ENCODE measurements around the gene ADAMTS10. TPM values are rescaled to one million over a fixed set of nuclear protein-coding genes. Genes with fewer than 3 reads are reported as not detected.

ADAMTS10 gene
- polyA plus RNA-seq (2013, experiment 1 of 2): 14.0 TPM
- 10.8 TPM for polyA plus RNA-seq (2013, experiment 2 of 2)

DNA sequence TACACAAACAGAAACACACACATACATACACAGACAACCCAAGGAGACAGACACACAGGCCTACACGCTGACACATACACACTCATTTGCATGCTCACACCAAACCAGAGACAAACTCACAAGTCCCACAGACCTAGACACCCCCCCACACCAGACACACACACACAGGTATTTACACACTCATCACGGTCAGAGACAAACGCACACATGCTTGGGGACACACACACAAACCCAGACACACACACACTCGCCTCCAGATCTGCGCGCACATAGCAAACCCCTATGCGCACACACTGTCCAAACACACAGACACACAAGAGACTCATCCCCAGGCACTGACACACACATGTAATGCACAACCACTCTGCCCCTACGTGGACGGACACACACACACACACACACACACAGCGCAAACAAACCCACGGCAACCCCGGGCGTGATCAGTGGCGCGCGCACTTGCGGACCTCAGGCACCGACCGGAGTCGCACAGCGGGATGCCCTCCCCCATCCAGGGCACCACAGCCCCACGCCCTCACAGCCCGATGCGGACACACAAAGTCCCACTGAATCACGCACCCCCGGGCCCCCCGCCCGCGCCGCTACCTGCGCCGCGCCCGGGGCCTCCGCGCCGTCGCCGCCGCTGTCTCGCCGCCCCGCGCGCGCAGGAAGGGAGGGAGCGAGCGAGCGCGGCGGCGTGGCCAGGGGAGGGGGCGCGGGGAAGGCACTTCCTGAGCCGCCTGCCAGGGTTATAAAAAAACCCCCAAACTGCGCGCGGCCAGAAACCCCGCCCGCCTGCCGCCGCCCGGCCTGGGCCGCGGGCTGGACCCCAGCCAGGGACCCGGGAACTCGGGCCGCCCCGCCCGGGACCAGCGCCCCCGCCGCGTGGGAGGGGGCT lies at the start of gene ADAMTS10:
TSS of gene ADAMTS10 (minus strand) at position 675 of the 895 bp plus-strand sequence. CDS start 5,005 bp downstream, outside the sequence.
- Histone ChIP-seq H3K27ac (ENCODE audit: low read depth, low read length) (peak within 1 kb of the TSS; percentile 91), H3K4me3 (ENCODE audit: low read length) (peak within 1 kb of the TSS; percentile 63), H3K27me3 (ENCODE audit: insufficient read depth, low read length) (no peaks in the 10 kb centered on the region), H3K36me3 (ENCODE audit: insufficient read depth, low read length) (no peaks in the 10 kb centered on the region), H3K9ac (ENCODE audit: low read depth, low read length) (peak within 1 kb of the TSS; percentile 83), H3K4me1 (ENCODE audit: insufficient read depth, low read length) (peaks cover 20% of the 10 kb centered on the region), H3K9me3 (ENCODE audit: insufficient read depth, low read depth, low read length) (no peaks in the 10 kb centered on the region)
- under 1% methylated on average over 74 of the region's 74 CpGs for WGBS

GRCh38 chr19:8659905-8660304 lies 49.4 kb upstream of the ADAMTS10 start:
- 83% methylated on average over 7 of the region's 7 CpGs for WGBS
- Histone ChIP-seq H3K4me3 (ENCODE audit: low read length) (no peak overlapping the region), H3K27me3 (ENCODE audit: insufficient read depth, low read length) (no peaks in the 10 kb centered on the region), H3K27ac (ENCODE audit: low read depth, low read length) (no peak overlapping the region), H3K9ac (ENCODE audit: low read depth, low read length) (no peak overlapping the region), H3K9me3 (ENCODE audit: insufficient read depth, low read depth, low read length) (peaks cover under 1% of the 10 kb centered on the region; the same call in 1 of the 2 replicates), H3K4me1 (ENCODE audit: insufficient read depth, low read length) (no peaks in the 10 kb centered on the region), H3K36me3 (ENCODE audit: insufficient read depth, low read length) (no peaks in the 10 kb centered on the region)

- no peak overlapping the region for H3K4me3 ChIP-seq (ENCODE audit: low read length)
- H3K9me3 ChIP-seq (ENCODE audit: insufficient read depth, low read depth, low read length): no peaks in the 10 kb centered on the region
- no peaks in the 10 kb centered on the region for H3K4me1 ChIP-seq (ENCODE audit: insufficient read depth, low read length)
- H3K9ac ChIP-seq (ENCODE audit: low read depth, low read length): no peak overlapping the region
- no peak overlapping the region for H3K27ac ChIP-seq (ENCODE audit: low read depth, low read length)
- 80% methylated on average over 5 of the region's 5 CpGs for WGBS
- no peaks in the 10 kb centered on the region for H3K27me3 ChIP-seq (ENCODE audit: insufficient read depth, low read length)
- H3K36me3 ChIP-seq (ENCODE audit: insufficient read depth, low read length): no peaks in the 10 kb centered on the region
Measured at GRCh38 chr19:8657869-8658268, 47.4 kb upstream of the ADAMTS10 start.

DNA sequence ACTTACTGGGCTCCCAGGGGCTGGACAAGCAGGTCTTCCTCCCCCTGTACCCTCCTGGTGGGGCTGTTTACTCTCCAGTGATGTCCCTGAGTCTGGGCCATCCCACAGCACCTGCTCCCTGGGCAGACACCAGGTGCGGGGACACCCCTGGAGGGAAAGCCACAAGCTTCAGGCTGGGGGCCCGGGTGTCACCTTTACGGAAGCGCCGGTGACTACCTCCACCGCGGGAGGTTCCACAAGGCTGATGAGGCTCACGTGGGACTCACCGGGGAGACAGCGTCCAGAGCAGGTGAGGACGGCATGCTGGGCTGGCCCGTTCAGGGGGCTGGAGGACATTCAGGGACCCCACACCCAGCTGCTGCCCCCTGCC lies 44.8 kb upstream of the ADAMTS10 start:
- no peaks in the 10 kb centered on the region for H3K36me3 ChIP-seq (ENCODE audit: insufficient read depth, low read length)
- no peaks in the 10 kb centered on the region for H3K27me3 ChIP-seq (ENCODE audit: insufficient read depth, low read length)
- H3K27ac ChIP-seq (ENCODE audit: low read depth, low read length): no peak overlapping the region
- H3K9me3 ChIP-seq (ENCODE audit: insufficient read depth, low read depth, low read length): no peaks in the 10 kb centered on the region
- H3K4me1 ChIP-seq (ENCODE audit: insufficient read depth, low read length): no peaks in the 10 kb centered on the region
- H3K4me3 ChIP-seq (ENCODE audit: low read length): no peak overlapping the region
- no peak overlapping the region for H3K9ac ChIP-seq (ENCODE audit: low read depth, low read length)
- WGBS: 80% methylated on average over 12 of the region's 12 CpGs

GRCh38 chr19:8654591-8655339 lies 44.2 kb upstream of the ADAMTS10 start:
- Histone ChIP-seq H3K9ac (ENCODE audit: low read depth, low read length) (no peak overlapping the region), H3K36me3 (ENCODE audit: insufficient read depth, low read length) (no peaks in the 10 kb centered on the region), H3K27ac (ENCODE audit: low read depth, low read length) (no peak overlapping the region), H3K9me3 (ENCODE audit: insufficient read depth, low read depth, low read length) (no peaks in the 10 kb centered on the region), H3K27me3 (ENCODE audit: insufficient read depth, low read length) (no peaks in the 10 kb centered on the region), H3K4me3 (ENCODE audit: low read length) (peak overlapping the region; percentile 15; the same call in 1 of the 2 replicates), H3K4me1 (ENCODE audit: insufficient read depth, low read length) (no peaks in the 10 kb centered on the region)
- 10% methylated on average over 14 of the region's 15 CpGs for WGBS

- no peaks in the 10 kb centered on the region for H3K36me3 ChIP-seq (ENCODE audit: insufficient read depth, low read length)
- WGBS: 94% methylated on average over 5 of the region's 6 CpGs
- H3K4me3 ChIP-seq (ENCODE audit: low read length): no peak overlapping the region
- H3K9ac ChIP-seq (ENCODE audit: low read depth, low read length): no peak overlapping the region
- H3K27ac ChIP-seq (ENCODE audit: low read depth, low read length): no peak overlapping the region
- no peaks in the 10 kb centered on the region for H3K9me3 ChIP-seq (ENCODE audit: insufficient read depth, low read depth, low read length)
- no peaks in the 10 kb centered on the region for H3K27me3 ChIP-seq (ENCODE audit: insufficient read depth, low read length)
- no peaks in the 10 kb centered on the region for H3K4me1 ChIP-seq (ENCODE audit: insufficient read depth, low read length)
Measured at GRCh38 chr19:8648240-8648639, 37.7 kb upstream of the ADAMTS10 start.

DNA sequence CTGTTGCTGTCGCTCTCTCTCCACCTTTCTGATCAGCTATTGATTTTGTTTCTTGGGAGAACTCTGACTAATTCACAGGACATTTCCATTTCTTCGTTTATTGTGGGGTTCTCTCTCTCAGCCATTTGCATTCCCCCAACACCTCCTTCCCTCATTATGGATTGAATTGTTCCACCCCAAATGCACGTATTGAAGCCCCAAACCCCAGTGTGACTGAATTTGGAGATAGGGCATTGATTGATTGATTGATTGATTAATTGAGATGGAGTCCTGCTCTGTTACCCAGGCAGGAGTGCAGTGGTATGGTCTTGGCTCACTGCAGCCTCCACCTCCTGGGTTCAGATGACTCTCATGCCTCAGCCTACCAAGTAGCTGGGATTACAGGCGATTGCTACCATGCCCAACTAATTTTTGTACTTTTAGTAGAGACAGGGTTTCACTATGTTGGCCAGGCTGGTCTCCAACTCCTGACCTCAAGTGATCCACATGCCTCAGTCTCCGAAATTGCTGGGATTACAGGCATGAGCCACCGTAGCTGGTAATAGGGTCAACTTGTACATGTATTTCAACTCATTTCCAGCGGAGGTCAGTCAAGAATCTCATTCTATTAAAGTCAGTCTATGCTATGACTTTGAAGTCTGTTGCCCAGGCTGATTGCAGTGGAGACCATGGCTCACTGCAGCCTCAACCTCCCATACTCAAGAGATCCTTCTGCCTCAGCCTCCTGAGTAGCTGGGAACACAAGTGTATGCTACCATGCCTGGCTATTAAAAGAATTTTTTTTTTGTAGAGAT lies 33.5 kb upstream of the ADAMTS10 start:
- Histone ChIP-seq H3K4me1 (ENCODE audit: insufficient read depth, low read length) (0 out of 2 replicates have a peak, but pooled peaks cover 3% of the 10 kb centered on the region), H3K9me3 (ENCODE audit: insufficient read depth, low read depth, low read length) (no peaks in the 10 kb centered on the region), H3K9ac (ENCODE audit: low read depth, low read length) (no peak overlapping the region), H3K36me3 (ENCODE audit: insufficient read depth, low read length) (no peaks in the 10 kb centered on the region), H3K4me3 (ENCODE audit: low read length) (no peak overlapping the region), H3K27me3 (ENCODE audit: insufficient read depth, low read length) (peaks cover 4% of the 10 kb centered on the region; the same call in 1 of the 2 replicates), H3K27ac (ENCODE audit: low read depth, low read length) (no peak overlapping the region)
- WGBS: 72% methylated on average over 7 of the region's 7 CpGs

DNA sequence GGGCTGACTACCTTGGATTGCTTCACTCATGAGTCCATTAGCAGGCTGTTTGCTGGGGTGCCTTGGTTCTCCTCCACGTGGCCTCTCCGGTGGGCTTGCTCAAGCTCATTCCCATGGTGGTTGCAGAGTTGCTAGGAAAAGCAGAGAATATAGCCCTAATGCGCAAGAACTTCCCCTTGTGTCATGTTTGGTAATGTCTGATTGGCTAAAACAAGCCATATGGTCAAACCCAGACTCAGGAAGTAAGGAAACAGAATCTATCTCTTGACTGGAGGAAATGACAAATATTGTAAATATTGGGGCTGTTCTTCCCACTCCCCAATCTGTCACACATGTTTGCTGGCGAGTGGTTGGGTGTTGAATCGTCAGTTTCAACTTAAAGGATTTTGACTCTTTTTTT lies 32.0 kb upstream of the ADAMTS10 start:
- Histone ChIP-seq H3K9me3 (ENCODE audit: insufficient read depth, low read depth, low read length) (no peaks in the 10 kb centered on the region), H3K9ac (ENCODE audit: low read depth, low read length) (no peak overlapping the region), H3K4me3 (ENCODE audit: low read length) (no peak overlapping the region), H3K4me1 (ENCODE audit: insufficient read depth, low read length) (0 out of 2 replicates have a peak, but pooled peaks cover 3% of the 10 kb centered on the region), H3K27ac (ENCODE audit: low read depth, low read length) (no peak overlapping the region), H3K27me3 (ENCODE audit: insufficient read depth, low read length) (peaks cover 4% of the 10 kb centered on the region; the same call in 1 of the 2 replicates), H3K36me3 (ENCODE audit: insufficient read depth, low read length) (no peaks in the 10 kb centered on the region)
- WGBS: 86% methylated on average over 5 of the region's 5 CpGs

DNA sequence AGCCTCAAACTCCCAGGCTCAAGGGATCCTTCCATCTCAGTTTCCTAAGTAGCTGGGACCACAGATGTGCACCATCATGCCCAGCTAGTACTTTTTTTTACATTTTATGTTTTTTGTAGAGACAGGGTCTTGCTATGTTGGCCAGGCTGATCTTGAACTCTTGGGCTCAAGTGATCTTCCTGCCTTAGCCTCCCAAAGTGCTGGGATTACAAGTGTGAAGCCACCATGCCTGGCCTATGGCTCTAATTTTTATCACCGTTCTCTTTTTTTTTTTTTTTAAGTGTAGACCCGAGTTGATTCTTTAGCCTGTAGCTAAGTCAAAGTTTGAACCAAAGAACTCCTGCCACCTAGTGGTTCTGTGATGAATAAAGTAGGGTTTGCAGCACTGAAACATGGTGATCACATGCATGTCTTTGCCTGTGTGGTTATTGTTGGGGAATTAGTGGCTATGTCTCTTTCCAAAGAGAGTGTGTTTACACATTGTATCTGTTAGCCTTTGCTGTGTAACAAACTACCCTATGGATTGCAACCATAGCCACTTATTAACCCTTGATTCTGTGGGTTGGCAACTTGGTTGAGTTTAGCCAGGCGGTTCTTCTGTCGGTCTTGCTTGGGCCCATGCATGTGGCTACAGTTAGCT lies 31.5 kb upstream of the ADAMTS10 start:
- H3K9ac ChIP-seq (ENCODE audit: low read depth, low read length): no peak overlapping the region
- H3K4me1 ChIP-seq (ENCODE audit: insufficient read depth, low read length): 0 out of 2 replicates have a peak, but pooled peaks cover 3% of the 10 kb centered on the region
- H3K9me3 ChIP-seq (ENCODE audit: insufficient read depth, low read depth, low read length): no peaks in the 10 kb centered on the region
- no peaks in the 10 kb centered on the region for H3K36me3 ChIP-seq (ENCODE audit: insufficient read depth, low read length)
- H3K27ac ChIP-seq (ENCODE audit: low read depth, low read length): no peak overlapping the region
- no peak overlapping the region for H3K4me3 ChIP-seq (ENCODE audit: low read length)
- H3K27me3 ChIP-seq (ENCODE audit: insufficient read depth, low read length): peaks cover 4% of the 10 kb centered on the region; the same call in 1 of the 2 replicates
- 63% methylated on average over 4 of the region's 4 CpGs for WGBS

DNA sequence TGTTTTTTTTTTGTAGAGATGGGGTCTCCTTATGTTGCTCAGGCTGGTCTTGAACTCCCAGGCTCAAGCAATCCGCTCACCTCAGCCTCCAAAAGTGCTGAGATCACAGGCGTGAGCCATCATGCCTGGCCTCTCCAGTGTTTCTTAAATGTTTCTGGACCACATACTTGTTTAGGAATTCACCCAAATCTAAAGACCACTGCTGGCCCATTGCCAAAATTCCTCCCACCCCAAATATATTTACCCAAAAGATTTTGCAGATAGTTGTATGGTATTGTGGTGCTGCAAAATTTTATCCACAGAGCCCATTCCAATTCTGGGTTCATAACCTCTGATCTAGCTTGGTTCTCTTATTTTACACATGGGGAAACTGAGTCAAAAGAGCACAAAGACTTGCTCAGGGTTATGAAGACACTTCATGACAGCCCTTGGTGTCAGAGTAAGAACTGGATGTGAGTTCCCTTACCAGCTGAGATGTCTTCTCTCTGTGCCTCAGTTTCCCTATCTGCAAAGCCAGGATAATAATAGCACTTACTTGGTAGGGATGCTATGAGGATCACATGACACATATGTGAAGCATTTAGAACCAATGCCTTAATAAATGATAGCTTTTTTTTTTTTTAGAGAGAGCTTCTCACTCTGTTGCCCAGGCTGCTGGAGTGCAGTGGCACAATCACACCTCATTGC lies 30.8 kb upstream of the ADAMTS10 start:
- Histone ChIP-seq H3K4me3 (ENCODE audit: low read length) (no peak overlapping the region), H3K27me3 (ENCODE audit: insufficient read depth, low read length) (peaks cover 4% of the 10 kb centered on the region; the same call in 1 of the 2 replicates), H3K27ac (ENCODE audit: low read depth, low read length) (no peak overlapping the region), H3K9me3 (ENCODE audit: insufficient read depth, low read depth, low read length) (no peaks in the 10 kb centered on the region), H3K9ac (ENCODE audit: low read depth, low read length) (no peak overlapping the region), H3K4me1 (ENCODE audit: insufficient read depth, low read length) (0 out of 2 replicates have a peak, but pooled peaks cover 3% of the 10 kb centered on the region), H3K36me3 (ENCODE audit: insufficient read depth, low read length) (no peaks in the 10 kb centered on the region)
- 96% methylated on average over 2 of the region's 2 CpGs for WGBS

Data from HUES64 (cell line).